ENCODE data around the gene GNAT3.

DNA sequence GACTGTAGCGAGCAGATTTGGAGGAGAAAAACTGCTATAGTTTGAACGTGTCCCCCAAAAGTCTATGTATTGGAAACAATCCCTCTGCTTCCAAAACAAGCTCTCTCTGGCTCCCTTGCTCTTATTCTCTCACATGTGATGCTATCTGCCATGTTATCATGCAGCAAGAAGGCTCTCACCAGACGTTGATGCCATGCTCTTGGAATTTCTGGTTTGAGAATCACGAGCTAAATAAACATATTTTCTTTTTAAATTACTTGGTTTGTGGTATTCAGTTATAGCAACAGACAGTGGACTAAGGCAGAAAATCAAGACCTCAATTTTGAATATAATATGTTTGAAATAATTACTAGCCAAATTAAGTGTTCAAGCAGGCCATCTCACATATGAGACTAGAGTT, 17.5 kb upstream of the GNAT3 start:
- TF ChIP-seq, protein P1, sequence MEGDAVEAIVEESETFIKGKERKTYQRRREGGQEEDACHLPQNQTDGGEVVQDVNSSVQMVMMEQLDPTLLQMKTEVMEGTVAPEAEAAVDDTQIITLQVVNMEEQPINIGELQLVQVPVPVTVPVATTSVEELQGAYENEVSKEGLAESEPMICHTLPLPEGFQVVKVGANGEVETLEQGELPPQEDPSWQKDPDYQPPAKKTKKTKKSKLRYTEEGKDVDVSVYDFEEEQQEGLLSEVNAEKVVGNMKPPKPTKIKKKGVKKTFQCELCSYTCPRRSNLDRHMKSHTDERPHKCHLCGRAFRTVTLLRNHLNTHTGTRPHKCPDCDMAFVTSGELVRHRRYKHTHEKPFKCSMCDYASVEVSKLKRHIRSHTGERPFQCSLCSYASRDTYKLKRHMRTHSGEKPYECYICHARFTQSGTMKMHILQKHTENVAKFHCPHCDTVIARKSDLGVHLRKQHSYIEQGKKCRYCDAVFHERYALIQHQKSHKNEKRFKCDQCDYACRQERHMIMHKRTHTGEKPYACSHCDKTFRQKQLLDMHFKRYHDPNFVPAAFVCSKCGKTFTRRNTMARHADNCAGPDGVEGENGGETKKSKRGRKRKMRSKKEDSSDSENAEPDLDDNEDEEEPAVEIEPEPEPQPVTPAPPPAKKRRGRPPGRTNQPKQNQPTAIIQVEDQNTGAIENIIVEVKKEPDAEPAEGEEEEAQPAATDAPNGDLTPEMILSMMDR (IDR thresholded peaks at IDR 0.05; ENCODE audit: extremely low read depth in 1 of 2, insufficient read depth in 1 of 2, low read depth in 1 of 2, low read length in 2 of 2), result no peak
- TF ChIP-seq EZH2 (IDR thresholded peaks at IDR 0.05; ENCODE audit: borderline replicate concordance, low read depth, low read length, severe bottlenecking) (no peak), MYC (IDR thresholded peaks at IDR 0.05; ENCODE audit: low read depth, low read length) (no peak), POLR2A (IDR thresholded peaks at IDR 0.05; ENCODE audit: low read depth, low read length) (no peak)
- TF ChIP-seq, protein P2, sequence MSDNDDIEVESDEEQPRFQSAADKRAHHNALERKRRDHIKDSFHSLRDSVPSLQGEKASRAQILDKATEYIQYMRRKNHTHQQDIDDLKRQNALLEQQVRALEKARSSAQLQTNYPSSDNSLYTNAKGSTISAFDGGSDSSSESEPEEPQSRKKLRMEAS (IDR thresholded peaks at IDR 0.05; ENCODE audit: insufficient read depth, insufficient read length), result no peak

All from endothelial cell of umbilical vein (primary cell).